Nephron progenitor cell (in vitro differentiated cells): ENCODE results near the gene CACNA2D2.
A peak's percentile ranks its signal among the peaks of the same experiment; 100 is the strongest.

Source experiments
- DNase-seq: peaks from one replicate; pipeline ENCODE4 v3.0.0; 2021
- H3K27ac Mint-ChIP-seq: 2 replicates; pipeline ENCODE4 v1.8.0; 2021; ENCODE audit warnings: mild to moderate bottlenecking, moderate library complexity, mixed read lengths
- H3K27me3 Mint-ChIP-seq: 2 replicates; pipeline ENCODE4 v1.8.0; 2021; ENCODE audit warnings: mild to moderate bottlenecking, low read depth, mixed read lengths; ENCODE audit not compliant: poor library complexity
- H3K36me3 Mint-ChIP-seq: 2 replicates; pipeline ENCODE4 v1.8.0; 2021; ENCODE audit warnings: low read depth, mixed read lengths
- H3K4me1 Mint-ChIP-seq: 2 replicates; pipeline ENCODE4 v1.8.0; 2021; ENCODE audit warnings: mixed read lengths
- H3K4me3 Mint-ChIP-seq: 2 replicates; pipeline ENCODE4 v1.8.0; 2021; ENCODE audit warnings: mild to moderate bottlenecking, moderate library complexity, mixed read lengths
- H3K9me3 Mint-ChIP-seq: 2 replicates; pipeline ENCODE4 v1.8.0; 2021; ENCODE audit warnings: mild to moderate bottlenecking, moderate library complexity, mixed read lengths
- TF ChIP-seq, protein P1 (sequence below): fragments of 200-600 bp; sonication (generic); IDR thresholded peaks from 2 replicates; pipeline ENCODE4 v1.5.0; 2021; ENCODE audit warnings: antibody characterized with exemption

Gene CACNA2D2

DNA sequence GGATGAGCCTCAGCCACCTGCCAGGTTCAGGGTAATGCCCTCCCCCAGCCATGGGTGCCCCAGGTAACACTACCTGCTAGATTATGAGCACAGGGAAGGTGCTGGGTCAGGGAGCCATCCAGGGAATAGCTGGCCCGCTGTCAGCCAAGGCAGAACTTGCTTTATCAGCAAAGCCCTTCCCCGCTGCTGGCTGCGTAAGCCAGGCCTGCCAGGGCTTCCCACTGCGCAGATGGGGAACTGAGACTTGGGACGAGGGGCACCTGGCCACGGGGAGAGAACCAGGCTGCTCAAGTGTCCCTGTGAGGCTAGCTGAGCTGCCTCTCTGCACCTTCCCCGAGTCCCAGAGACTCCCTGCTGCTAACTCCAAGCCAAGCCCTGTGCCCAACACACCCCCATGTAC lies 45.4 kb downstream of the CACNA2D2 start:
- H3K36me3 Mint-ChIP-seq, result no peaks in the 10 kb centered on the region
- no peak overlapping the region for H3K4me3 Mint-ChIP-seq
- peaks cover 26% of the 10 kb centered on the region for H3K27me3 Mint-ChIP-seq
- TF ChIP-seq, protein P1, sequence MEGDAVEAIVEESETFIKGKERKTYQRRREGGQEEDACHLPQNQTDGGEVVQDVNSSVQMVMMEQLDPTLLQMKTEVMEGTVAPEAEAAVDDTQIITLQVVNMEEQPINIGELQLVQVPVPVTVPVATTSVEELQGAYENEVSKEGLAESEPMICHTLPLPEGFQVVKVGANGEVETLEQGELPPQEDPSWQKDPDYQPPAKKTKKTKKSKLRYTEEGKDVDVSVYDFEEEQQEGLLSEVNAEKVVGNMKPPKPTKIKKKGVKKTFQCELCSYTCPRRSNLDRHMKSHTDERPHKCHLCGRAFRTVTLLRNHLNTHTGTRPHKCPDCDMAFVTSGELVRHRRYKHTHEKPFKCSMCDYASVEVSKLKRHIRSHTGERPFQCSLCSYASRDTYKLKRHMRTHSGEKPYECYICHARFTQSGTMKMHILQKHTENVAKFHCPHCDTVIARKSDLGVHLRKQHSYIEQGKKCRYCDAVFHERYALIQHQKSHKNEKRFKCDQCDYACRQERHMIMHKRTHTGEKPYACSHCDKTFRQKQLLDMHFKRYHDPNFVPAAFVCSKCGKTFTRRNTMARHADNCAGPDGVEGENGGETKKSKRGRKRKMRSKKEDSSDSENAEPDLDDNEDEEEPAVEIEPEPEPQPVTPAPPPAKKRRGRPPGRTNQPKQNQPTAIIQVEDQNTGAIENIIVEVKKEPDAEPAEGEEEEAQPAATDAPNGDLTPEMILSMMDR, result no peak
- DNase-seq, result no peak
- H3K4me1 Mint-ChIP-seq, result peaks cover 38% of the 10 kb centered on the region
- no peaks in the 10 kb centered on the region for H3K9me3 Mint-ChIP-seq
- no peak overlapping the region for H3K27ac Mint-ChIP-seq

DNA sequence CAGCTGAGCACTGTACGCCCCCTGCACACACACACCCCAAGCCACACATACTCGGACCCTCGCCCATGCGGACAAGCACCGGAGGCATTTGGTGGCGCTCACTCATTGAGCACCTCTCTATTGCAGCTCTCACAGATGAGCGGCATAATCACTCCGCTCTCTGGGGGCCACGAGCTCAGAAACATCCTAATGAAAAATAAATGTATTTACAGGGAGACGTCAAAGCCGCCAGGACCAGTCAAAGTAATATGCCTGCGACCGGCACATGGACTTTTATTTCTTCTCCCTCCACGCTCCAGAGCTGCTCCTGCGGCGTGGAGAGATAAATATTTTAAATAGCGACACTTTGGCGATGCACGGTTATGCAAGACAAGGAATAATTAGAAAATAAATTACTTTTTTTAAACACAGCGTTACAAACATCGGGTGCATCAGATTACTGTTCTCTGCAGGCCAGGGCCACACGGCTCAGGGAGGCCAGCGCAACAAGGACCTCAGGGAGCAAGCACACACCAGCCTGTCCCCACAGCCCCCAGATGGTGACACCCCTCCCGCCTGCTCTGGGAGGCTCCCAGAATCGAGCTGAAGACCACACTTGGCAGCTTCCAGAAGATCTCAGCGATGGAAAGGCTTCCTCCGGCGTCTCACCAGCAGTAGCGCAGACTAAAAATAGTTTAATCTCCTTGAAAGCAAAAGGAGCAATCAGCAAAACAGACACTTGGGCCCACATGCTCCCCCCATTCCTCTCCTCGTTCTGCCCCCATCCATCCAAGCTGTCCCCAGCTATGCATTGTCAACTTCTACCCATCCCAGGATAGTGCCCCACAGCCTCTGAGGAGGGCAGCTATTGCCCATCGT lies 48.0 kb downstream of the CACNA2D2 start:
- H3K27ac Mint-ChIP-seq, result no peak overlapping the region
- DNase-seq, result no peak

DNA sequence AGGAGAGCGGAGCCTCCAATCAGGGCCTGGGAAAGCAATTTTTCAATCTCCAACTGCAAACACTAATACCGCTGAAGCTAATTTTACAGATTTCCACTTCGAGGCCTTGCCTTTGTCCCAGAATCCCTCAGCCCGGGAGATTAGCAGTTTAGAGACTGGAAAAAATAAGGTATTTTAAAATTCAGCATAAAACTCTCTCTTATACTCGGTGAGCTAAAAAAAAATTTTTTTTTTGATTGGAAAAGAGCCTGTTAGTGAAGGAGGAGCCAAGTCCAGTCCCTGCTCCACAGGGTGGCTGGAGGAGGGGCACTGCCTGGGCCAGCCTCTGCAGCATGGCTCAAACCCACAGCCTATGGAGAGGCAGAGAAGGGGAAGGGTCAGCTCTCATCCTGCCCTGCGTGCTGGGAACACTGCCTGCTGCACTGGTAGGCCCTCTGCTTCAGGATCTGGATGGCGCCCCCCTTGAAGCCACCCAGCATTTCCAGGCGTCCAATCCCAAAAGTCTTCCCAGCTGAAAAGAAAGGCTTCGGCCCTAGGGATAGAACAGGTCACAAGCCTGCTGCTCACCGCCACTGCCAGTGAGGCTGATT lies 48.9 kb downstream of the CACNA2D2 start:
- peaks cover 6% of the 10 kb centered on the region for H3K27me3 Mint-ChIP-seq
- DNase-seq, result no peak
- H3K4me1 Mint-ChIP-seq, result peaks cover 59% of the 10 kb centered on the region
- no peak overlapping the region for H3K27ac Mint-ChIP-seq
- H3K36me3 Mint-ChIP-seq, result no peaks in the 10 kb centered on the region
- TF ChIP-seq, protein P1, result no peak
- H3K4me3 Mint-ChIP-seq, result no peak overlapping the region
- H3K9me3 Mint-ChIP-seq, result no peaks in the 10 kb centered on the region

More for the DNA sequence above, 48.0 kb downstream of the CACNA2D2 start:
- TF ChIP-seq, protein P1, result no peak
- H3K4me3 Mint-ChIP-seq, result no peak overlapping the region
- H3K36me3 Mint-ChIP-seq, result no peaks in the 10 kb centered on the region
- no peaks in the 10 kb centered on the region for H3K9me3 Mint-ChIP-seq
- H3K27me3 Mint-ChIP-seq, result peaks cover 6% of the 10 kb centered on the region
- H3K4me1 Mint-ChIP-seq, result peaks cover 51% of the 10 kb centered on the region

DNA sequence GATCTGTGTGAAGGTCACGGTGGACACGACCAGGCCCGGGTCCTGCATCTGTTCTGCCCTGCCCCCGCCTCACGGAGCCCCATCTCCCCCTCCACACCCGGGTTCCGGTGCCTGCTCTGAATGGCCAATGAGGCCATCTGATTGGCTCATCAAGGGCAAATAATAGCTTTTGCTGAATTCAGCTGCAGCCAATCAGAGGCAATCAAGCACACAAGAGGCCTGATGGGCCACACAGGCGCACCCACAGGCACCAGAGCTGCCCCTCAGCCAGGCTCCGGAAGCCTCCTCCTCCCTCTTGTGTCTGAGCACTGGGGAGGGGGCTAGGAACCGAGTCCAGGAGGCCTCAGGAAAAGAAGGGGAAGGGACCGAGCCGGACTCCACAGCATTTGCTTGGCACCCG lies 49.5 kb downstream of the CACNA2D2 start:
- H3K9me3 Mint-ChIP-seq, result no peaks in the 10 kb centered on the region
- peaks cover 66% of the 10 kb centered on the region for H3K4me1 Mint-ChIP-seq
- DNase-seq, result no peak

DNA sequence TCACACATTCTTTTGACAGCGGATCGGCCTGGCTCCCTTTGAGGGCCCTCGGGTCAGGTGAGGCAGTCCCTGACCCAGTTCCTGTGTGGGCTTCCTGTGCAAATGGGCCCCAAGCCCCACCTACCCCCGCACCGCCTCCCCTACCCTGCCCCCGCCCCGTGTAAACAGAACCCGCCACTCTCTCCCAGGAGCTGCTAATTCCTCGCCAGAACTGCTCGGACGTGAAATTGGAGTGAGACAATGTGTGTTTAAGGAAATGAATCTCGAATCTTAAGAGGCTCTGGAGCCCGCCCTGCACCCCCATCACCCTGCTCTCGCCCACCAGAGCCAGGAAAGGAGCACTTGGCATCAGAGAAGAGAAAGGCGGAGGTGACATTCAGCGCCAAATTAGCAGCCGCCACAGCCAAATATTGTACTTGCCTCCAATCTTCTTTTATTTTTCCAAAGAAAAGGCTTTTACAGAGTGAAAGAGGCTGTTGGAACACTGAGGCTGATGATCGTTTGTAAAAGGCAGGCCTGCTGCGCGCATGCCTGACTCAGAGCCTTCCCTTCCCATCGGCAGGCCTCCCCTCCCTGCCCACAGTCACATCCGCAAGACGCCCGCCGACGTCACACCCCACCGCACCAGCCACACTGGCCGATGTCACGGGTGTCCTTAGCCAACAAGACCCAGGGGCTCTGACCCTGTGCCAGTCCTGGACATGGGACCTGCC lies 53.1 kb downstream of the CACNA2D2 start:
- H3K4me1 Mint-ChIP-seq, result peaks cover 80% of the 10 kb centered on the region
- H3K36me3 Mint-ChIP-seq, result no peaks in the 10 kb centered on the region
- H3K27ac Mint-ChIP-seq, result peak overlapping the region; percentile 61
- TF ChIP-seq, protein P1, result no peak
- peak; percentile 65 for DNase-seq
- peaks cover 22% of the 10 kb centered on the region for H3K27me3 Mint-ChIP-seq
- H3K4me3 Mint-ChIP-seq, result peak overlapping the region; percentile 32
- H3K9me3 Mint-ChIP-seq, result no peaks in the 10 kb centered on the region

More for the DNA sequence above, 49.5 kb downstream of the CACNA2D2 start:
- Mint-ChIP-seq H3K27me3 (peaks cover 6% of the 10 kb centered on the region), H3K4me3 (no peak overlapping the region), H3K27ac (no peak overlapping the region), H3K36me3 (no peaks in the 10 kb centered on the region)
- TF ChIP-seq, protein P1, result no peak
